ENCODE data around the gene SH3PXD2A.
"Not testable (repeated sequence)": the region's sequence is repeated elsewhere in the genome, so short reads cannot be mapped to it uniquely, and the experiment has no call there.

SH3PXD2A gene

GRCh38 chr10:103616705-103617601, 238.4 kb downstream of the SH3PXD2A start:
- DNase-seq = no peak

GRCh38 chr10:103614306-103615158, 240.8 kb downstream of the SH3PXD2A start:
- no peak for DNase-seq

GRCh38 chr10:103613616-103614015, 241.8 kb downstream of the SH3PXD2A start:
- no peak for DNase-seq

- DNase-seq = no peak
These were observed 242.7 kb downstream of the SH3PXD2A start for GRCh38 chr10:103612462-103613365.

- no peak for DNase-seq
These were observed 244.4 kb downstream of the SH3PXD2A start for GRCh38 chr10:103610921-103611511.

- no peak for DNase-seq
These were observed 245.3 kb downstream of the SH3PXD2A start for GRCh38 chr10:103610083-103610472.

- DNase-seq = no peak
These were observed 245.9 kb downstream of the SH3PXD2A start for GRCh38 chr10:103609231-103610082.

- not testable (repeated sequence) for DNase-seq
These were observed 247.3 kb downstream of the SH3PXD2A start for GRCh38 chr10:103608056-103608455.

GRCh38 chr10:103607051-103607450, 248.3 kb downstream of the SH3PXD2A start:
- DNase-seq = not testable (repeated sequence)

GRCh38 chr10:103606097-103606438, 249.3 kb downstream of the SH3PXD2A start:
- not testable (repeated sequence) for DNase-seq

GRCh38 chr10:103605359-103606096, 249.8 kb downstream of the SH3PXD2A start:
- DNase-seq = no peak

- no peak for DNase-seq
These were observed 252.0 kb downstream of the SH3PXD2A start for GRCh38 chr10:103603382-103603781.

- DNase-seq = no peak
These were observed 252.6 kb downstream of the SH3PXD2A start for GRCh38 chr10:103602852-103603155.

GRCh38 chr10:103602028-103602851, 253.1 kb downstream of the SH3PXD2A start:
- no peak for DNase-seq

- no peak for DNase-seq
These were observed 254.3 kb downstream of the SH3PXD2A start for GRCh38 chr10:103600956-103601569.

GRCh38 chr10:103600325-103600724, 255.1 kb downstream of the SH3PXD2A start:
- no peak for DNase-seq

GRCh38 chr10:103599907-103600306, 255.5 kb downstream of the SH3PXD2A start:
- DNase-seq = no peak

GRCh38 chr10:103599211-103599610, 256.2 kb downstream of the SH3PXD2A start:
- DNase-seq = no peak

- peak; percentile 30 for DNase-seq
These were observed 256.7 kb downstream of the SH3PXD2A start for GRCh38 chr10:103598654-103599115.

Measured in NCI-H2227 treated with DMSO at 0.1 percent for 48 hours (cell line).